ENCODE data around the gene C2CD4C. TPM values are rescaled to one million over a fixed set of nuclear protein-coding genes. Genes with fewer than 3 reads are reported as not detected.
"Not testable (repeated sequence)": the region's sequence is repeated elsewhere in the genome, so short reads cannot be mapped to it uniquely, and the experiment has no call there.

Gene C2CD4C
- polyA plus RNA-seq, 3 donors from 2014 or later: not detected

DNA sequence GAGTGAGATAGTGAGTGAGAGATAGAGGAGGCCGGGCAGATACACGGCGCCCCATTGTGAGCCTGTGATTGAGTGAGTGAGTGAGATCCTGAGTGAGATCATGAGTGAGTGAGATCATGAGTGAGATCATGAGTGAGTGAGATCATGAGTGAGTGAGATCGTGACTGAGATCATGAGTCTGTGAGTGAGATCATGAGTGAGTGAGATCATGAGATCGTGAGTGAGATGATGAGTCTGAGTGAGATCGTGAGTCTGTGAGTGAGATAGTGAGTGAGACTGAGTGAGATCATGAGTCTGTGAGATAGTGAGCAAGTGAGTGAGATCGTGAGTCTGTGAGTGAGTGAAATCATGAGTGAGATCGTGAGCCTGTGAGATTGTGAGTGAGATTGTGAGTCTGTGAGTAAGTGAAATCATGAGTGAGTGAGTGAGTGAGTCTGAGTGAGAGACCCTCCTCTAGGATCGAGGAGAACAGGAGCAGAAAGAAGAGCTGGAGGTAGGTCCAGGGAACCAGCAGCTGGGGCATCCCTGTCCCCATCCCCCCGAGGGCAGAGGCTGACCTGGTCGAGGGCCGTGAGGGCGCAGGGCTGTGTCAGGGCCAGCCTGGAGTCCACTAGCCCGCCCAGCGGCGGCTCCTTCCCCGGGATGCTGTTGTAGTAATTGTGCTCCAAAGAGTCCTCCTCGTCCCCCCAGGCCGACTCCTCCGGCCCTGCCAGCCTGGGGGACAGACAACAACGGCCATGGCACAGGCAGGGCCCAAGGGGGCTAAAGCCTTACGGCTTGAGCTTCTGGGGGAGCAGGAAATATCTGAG, 25.4 kb upstream of the C2CD4C start:
- Mint-ChIP-seq H3K36me3 (no peaks in the 10 kb centered on the region), H3K4me3 (no peak overlapping the region), H3K27ac (no peak overlapping the region), H3K9me3 (peaks cover 0 to 1% (median 0%) of the 10 kb centered on the region in 6 donors), H3K4me1 (peaks cover 0 to 2% of the 10 kb centered on the region in 2 donors), H3K27me3 (ENCODE audit: low read depth in 3 of 3) (peaks cover 2 to 4% (median 2%) of the 10 kb centered on the region in 3 donors)
- no peak for DNase-seq

DNA sequence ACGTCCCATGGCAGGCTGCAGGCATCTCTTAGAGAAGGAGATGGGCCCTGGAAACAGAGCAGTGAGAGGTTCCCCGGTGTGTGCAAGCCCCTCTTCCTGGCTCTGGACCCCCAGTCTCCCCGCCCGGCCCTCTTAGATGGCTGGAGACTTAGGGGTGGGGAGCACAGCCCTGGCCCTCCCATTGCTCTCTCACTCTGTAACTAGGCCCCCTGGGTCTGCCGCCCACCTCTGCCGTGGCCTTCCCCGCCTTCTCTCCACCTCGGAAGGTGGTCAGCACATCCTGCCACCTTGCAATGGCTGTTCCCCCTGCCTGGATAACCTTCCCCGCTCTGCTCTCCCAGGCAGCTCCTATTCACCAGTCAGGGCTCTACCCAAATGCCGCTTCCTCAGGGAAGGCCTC, 21.8 kb upstream of the C2CD4C start:
- peaks cover 0 to 2% (median 0%) of the 10 kb centered on the region in 3 donors for H3K27me3 Mint-ChIP-seq (ENCODE audit: low read depth in 3 of 3)
- no peaks in the 10 kb centered on the region for H3K36me3 Mint-ChIP-seq
- no peak for DNase-seq
- no peaks in the 10 kb centered on the region for H3K9me3 Mint-ChIP-seq
- H3K4me3 Mint-ChIP-seq: no peak overlapping the region
- H3K27ac Mint-ChIP-seq: no peak overlapping the region
- peaks cover 0 to 2% of the 10 kb centered on the region in 2 donors for H3K4me1 Mint-ChIP-seq

DNA sequence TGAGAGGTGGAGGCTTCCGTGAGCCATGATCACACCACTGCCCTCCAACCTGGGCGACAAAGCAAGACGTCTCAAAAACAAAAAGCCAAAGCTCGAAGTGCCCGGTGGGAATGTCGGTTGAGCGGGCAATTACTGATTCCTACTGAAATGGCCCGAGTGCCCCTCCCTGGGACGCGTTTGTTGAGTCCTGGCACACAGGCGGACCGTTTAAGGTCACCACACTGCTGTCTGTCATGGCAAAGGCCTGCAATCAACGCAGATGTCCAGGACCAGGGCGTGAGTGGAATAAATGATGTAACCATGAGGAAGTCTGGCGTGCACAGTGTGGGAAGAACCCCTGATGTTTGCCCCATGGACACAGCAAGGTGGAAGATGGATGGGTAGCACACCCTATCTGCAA, 19.2 kb upstream of the C2CD4C start:
- H3K36me3 Mint-ChIP-seq: no peaks in the 10 kb centered on the region
- peaks cover 0 to 2% (median 0%) of the 10 kb centered on the region in 3 donors for H3K27me3 Mint-ChIP-seq (ENCODE audit: low read depth in 3 of 3)
- H3K9me3 Mint-ChIP-seq: no peaks in the 10 kb centered on the region
- DNase-seq: no peak
- no peaks in the 10 kb centered on the region for H3K4me1 Mint-ChIP-seq
- H3K27ac Mint-ChIP-seq: no peak overlapping the region
- H3K4me3 Mint-ChIP-seq: no peak overlapping the region

DNA sequence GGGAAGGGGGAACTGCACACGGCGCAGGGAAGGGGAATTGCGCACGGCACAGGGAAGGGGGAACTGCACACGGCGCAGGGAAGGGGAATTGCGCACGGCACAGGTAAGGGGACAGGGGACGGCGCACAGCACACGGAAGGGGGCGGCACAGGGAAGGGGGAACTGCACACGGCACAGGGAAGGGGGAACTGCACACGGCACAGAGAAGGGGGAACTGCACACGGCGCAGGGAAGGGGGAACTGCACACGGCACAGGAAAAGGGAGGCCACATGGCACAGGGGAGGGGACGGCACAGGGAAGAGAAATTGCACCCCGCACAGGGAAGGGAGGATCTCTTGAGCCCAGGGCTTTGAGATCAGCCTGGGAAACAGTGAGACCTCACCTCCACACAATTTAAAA, 18.7 kb upstream of the C2CD4C start:
- H3K4me1 Mint-ChIP-seq; H3K27ac Mint-ChIP-seq; DNase-seq; H3K27me3 Mint-ChIP-seq (ENCODE audit: low read depth in 3 of 3); H3K4me3 Mint-ChIP-seq; H3K9me3 Mint-ChIP-seq; H3K36me3 Mint-ChIP-seq: not testable (repeated sequence)

DNA sequence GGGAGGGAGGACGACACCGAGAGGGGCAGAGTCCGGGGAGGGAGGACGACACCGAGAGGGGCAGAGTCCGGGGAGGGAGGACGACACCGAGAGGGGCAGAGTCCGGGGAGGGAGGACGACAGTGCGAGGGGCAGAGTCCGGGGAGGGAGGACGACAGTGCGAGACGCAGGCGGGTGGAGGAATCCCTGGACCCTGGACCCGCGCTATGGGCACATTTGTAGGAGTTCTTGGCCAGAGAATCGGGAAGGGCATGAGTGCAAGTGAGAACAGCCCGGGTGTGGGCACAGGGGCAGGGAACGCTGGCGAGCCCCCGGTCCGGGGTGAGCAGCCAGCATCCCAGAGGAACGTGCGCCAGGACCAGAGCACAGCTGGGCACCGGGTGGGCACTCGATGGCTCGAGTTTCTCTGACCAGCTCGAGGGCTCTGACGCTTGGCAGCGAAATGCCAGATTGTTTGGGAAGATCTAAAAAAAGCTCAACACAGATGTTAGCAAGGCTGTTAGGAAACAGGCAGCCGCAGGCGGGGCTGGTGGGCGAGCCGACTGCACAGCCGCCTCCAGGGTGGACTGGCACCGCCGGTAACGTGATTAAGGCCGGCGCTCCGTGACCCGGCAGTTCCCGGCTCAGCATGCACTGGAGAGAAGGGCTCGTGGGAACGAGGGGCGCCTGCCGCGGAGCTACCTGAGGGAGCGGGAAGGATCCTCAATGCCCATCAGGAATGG, 17.9 kb upstream of the C2CD4C start:
- H3K27me3 Mint-ChIP-seq (ENCODE audit: low read depth in 3 of 3): peaks cover 0 to 2% (median 0%) of the 10 kb centered on the region in 3 donors
- no peaks in the 10 kb centered on the region for H3K4me1 Mint-ChIP-seq
- DNase-seq: no peak
- no peak overlapping the region for H3K27ac Mint-ChIP-seq
- no peaks in the 10 kb centered on the region for H3K9me3 Mint-ChIP-seq
- H3K36me3 Mint-ChIP-seq: no peaks in the 10 kb centered on the region
- no peak overlapping the region for H3K4me3 Mint-ChIP-seq

DNA sequence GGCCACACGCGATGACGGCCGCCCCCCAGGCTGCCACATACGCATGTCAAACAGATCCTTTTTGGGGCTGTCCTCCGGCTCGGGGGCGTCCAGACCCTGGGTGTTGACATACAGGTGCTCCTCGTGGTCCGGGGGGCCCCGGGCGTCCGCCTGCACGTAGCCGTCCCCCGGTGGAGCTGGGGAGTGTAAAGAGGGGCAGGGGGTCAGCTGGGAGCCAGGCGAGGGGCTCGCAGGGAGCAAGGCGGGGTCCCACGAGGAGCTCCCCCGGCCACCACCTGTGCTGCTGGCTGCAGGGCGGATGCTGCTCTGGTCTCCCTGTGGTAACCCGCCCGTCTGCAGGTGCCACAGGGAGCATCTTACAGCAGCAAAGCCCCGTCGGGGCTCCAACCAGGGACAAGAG, 16.1 kb upstream of the C2CD4C start:
- Mint-ChIP-seq H3K27me3 (ENCODE audit: low read depth in 3 of 3) (no peaks in the 10 kb centered on the region), H3K27ac (no peak overlapping the region), H3K4me1 (no peaks in the 10 kb centered on the region), H3K36me3 (no peaks in the 10 kb centered on the region), H3K9me3 (no peaks in the 10 kb centered on the region), H3K4me3 (no peak overlapping the region)
- DNase-seq: no peak

DNA sequence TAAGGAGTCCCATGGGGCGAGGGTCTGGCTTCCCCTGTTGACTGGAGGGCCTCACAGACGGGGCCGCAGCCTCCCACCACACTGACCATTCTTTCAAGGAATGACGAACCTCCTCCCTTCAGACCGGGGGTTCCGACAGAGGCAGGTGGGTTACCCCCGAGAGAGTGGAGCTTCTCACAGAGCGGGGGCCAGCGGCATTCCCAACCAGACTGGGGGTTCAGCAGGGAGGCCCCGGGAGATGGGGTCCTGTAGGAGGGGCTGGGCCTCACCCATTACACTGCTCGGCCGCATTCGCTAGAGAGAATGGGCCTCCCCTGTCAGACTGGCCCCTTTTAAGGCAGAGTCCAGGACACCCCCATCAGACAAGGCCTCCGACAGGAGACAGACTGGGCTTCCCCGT, 15.6 kb upstream of the C2CD4C start:
- H3K27me3 Mint-ChIP-seq (ENCODE audit: low read depth in 3 of 3): no peaks in the 10 kb centered on the region
- H3K36me3 Mint-ChIP-seq: no peaks in the 10 kb centered on the region
- DNase-seq: no peak
- no peaks in the 10 kb centered on the region for H3K9me3 Mint-ChIP-seq
- no peak overlapping the region for H3K27ac Mint-ChIP-seq
- H3K4me3 Mint-ChIP-seq: no peak overlapping the region
- H3K4me1 Mint-ChIP-seq: no peaks in the 10 kb centered on the region

DNA sequence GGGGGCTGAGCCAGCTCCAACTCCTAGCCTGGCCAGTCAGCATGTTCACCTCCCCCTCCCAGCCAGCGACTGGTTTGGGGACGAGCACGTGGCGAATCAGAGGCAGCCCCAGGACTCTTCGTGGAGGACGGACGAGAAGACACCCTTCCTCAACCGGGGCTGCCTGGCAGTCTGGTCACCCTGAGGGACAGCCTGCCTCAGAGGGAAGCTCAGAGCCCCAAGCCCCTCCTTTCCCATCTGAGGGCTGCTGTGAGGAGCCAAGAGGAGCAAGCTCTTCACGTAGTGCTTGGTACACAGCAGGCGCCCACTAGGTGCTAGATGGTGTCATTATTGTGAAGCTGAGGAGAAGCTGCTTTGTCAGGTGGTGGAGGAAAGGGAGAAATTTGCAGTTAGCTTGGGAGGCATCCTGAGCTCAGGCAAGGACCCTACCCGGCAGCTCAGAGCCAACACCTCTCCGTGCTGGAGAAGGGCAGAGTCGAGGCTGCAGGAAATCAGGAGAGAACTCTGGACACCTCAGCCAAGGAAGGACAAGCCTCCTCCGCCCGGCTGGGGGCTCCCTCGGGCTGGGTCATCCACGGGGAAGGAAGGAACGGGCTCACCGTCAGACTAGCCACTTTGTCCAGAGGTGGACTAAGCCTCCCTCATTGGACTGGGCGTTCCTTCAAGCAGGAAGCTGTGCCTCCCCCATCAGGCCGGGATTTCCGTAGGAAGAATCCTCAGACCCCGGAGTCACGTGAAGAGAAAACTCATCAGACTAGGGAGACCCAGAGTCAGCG, 14.9 kb upstream of the C2CD4C start:
- DNase-seq: no peak
- H3K27ac Mint-ChIP-seq: no peak overlapping the region
- no peaks in the 10 kb centered on the region for H3K9me3 Mint-ChIP-seq
- no peaks in the 10 kb centered on the region for H3K27me3 Mint-ChIP-seq (ENCODE audit: low read depth in 3 of 3)
- H3K36me3 Mint-ChIP-seq: no peaks in the 10 kb centered on the region
- H3K4me3 Mint-ChIP-seq: no peak overlapping the region
- no peaks in the 10 kb centered on the region for H3K4me1 Mint-ChIP-seq

DNA sequence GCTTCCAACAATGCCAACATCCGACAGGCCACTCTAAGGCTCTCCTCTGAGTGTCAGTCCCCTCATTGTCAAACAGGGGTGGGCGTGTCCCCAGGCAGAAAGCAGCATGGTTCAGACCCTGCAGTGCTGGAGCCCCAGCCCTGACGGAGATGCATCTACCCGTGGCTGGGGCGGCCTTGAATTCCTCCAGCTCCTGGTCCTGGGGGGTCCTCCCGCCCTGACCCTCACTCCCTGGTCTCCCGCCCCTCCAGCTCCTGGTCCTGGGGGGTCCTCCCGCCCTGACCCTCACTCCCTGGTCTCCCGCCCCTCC, 13.9 kb upstream of the C2CD4C start:
- not testable (repeated sequence) for H3K4me3 Mint-ChIP-seq; H3K9me3 Mint-ChIP-seq; H3K27me3 Mint-ChIP-seq (ENCODE audit: low read depth in 3 of 3); DNase-seq; H3K27ac Mint-ChIP-seq; H3K36me3 Mint-ChIP-seq; H3K4me1 Mint-ChIP-seq

DNA sequence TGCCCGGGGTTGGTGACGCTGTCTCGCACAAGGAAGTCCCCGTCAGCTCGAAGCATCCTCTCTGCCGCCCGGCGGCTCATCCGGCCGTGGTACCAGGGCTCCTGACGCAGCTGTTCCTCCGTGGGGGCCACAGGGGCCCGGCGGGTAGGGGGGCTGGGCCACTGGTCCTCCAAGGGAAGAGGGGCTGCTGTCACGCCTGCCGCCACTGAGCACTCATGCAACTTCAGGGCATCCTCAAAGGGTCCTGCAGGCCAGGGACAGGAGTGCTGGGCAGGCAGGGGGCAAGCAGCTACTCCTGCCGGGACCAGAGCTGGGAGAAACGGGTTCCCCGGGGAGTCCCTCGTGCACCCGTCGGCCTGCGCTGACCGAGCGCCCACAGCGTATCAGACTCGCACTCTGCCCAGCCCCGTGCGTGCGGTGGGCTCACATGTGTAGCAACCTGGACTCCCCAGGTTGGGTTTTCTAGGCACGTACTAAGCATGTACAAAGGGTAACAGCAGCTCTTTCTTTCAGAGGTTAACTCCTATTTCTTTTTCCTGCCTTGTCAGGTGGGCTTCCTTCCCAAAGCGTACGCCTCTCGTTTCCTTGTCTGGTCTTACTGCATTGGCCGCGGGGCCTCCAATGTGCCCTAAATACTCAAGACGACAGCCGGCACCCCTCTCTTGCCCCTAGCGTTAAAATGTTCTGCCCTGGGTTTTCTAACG, 13.4 kb upstream of the C2CD4C start:
- Mint-ChIP-seq H3K27ac (no peak overlapping the region), H3K27me3 (ENCODE audit: low read depth in 3 of 3) (peaks cover 0 to 1% (median 0%) of the 10 kb centered on the region in 3 donors), H3K4me3 (no peak overlapping the region), H3K36me3 (no peaks in the 10 kb centered on the region), H3K4me1 (no peaks in the 10 kb centered on the region), H3K9me3 (no peaks in the 10 kb centered on the region)
- no peak for DNase-seq

DNA sequence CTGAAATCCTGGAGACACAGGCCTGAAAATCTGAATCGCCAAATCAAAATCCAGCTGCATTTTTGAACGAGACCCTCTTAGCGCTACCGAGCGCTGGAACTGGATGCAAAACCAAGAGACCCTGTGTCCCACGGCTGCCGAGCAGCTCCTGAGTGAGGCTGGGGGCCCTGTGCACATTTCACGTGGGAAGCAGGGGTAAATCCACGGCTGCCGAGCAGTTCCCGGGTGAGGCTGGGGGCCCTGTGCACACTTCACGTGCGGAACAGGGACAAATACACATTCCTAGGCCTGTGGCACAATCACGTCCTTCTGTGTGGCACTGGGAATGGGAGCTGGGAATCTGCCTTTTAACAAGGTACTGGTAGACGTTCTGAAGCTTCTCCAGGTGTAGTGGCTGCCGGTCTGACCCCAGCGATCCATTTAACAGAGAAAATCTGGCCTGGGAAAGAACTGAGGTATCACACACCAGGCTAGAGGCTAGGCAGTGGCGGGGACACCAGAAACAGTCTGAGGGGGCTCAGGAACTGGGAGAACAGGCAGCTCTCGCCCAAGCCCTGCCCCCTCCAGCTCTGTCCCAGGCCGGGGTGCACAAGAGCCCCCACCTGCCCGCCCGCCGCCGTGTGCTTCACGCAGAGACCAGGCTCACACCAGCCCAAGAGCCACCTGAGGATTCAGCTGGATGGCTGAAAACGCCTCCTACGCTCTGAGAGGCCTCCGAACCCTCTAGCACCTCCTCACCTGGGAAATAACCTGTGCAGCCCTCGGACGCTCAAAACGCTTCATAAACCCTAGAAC, 11.0 kb upstream of the C2CD4C start:
- H3K4me3 Mint-ChIP-seq: no peak overlapping the region
- peaks cover 0 to 1% (median 0%) of the 10 kb centered on the region in 3 donors for H3K27me3 Mint-ChIP-seq (ENCODE audit: low read depth in 3 of 3)
- no peak for DNase-seq
- no peaks in the 10 kb centered on the region for H3K9me3 Mint-ChIP-seq
- no peaks in the 10 kb centered on the region for H3K4me1 Mint-ChIP-seq
- no peaks in the 10 kb centered on the region for H3K36me3 Mint-ChIP-seq
- no peak overlapping the region for H3K27ac Mint-ChIP-seq

DNA sequence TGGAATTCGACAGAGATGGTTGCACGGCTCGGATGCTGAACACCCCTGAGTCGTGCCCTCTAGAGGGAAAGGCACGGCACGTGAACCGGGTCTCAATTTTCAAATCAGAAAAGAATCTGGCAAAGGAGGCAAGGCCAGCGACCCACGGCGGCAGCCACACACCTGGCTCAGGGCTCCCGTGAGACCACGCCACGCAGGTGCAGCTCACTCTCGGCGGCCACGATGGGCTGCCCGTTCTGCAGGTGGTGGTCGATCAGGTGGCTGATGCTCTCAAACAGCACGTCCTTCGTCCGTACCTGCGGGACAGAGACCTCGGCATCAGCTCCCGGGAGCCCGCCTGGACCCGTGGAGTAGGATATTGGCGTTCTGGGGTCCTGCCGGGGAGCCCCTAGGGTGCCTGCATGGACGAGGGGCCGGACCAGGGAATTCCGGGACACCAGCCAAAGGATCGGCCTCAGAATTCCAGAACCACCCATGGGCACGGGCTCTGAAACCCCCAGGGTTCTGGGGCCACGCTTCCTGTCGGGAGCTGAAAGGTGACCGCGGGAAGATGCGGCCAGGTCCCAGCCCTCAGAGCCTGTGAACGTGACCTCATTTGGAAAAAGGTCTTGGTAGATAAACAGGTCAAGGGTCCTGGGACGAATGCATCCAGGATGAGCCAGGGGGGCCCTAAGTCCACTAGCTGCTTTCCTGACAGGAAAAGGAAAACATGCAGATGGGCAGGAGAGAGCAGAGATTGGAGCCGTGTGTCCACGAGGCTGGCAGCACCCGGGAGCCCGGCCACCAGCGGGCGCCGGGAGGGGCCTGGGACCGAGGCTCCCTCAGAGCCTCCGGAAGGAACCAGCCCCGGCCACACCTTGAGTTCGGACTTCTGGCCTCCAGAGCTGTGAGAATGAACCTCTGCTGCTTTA, 10.1 kb upstream of the C2CD4C start:
- no peak for DNase-seq
- H3K9me3 Mint-ChIP-seq: no peaks in the 10 kb centered on the region
- H3K27ac Mint-ChIP-seq: no peak overlapping the region
- no peaks in the 10 kb centered on the region for H3K36me3 Mint-ChIP-seq
- no peak overlapping the region for H3K4me3 Mint-ChIP-seq
- peaks cover 0 to 1% (median 0%) of the 10 kb centered on the region in 3 donors for H3K27me3 Mint-ChIP-seq (ENCODE audit: low read depth in 3 of 3)
- H3K4me1 Mint-ChIP-seq: no peaks in the 10 kb centered on the region

Measured in immature natural killer cell (primary cell).